GM19397 (cell line): ENCODE data around the gene ITPK1.

Experiments used
- ATAC-seq: cut with Tn5 transposase; IDR thresholded peaks from one replicate; pipeline ENCODE4 v1.9.1; 2021; ENCODE audit warnings: mild to moderate bottlenecking, moderate library complexity; ENCODE audit not compliant: unreplicated experiment

The ITPK1 gene

DNA sequence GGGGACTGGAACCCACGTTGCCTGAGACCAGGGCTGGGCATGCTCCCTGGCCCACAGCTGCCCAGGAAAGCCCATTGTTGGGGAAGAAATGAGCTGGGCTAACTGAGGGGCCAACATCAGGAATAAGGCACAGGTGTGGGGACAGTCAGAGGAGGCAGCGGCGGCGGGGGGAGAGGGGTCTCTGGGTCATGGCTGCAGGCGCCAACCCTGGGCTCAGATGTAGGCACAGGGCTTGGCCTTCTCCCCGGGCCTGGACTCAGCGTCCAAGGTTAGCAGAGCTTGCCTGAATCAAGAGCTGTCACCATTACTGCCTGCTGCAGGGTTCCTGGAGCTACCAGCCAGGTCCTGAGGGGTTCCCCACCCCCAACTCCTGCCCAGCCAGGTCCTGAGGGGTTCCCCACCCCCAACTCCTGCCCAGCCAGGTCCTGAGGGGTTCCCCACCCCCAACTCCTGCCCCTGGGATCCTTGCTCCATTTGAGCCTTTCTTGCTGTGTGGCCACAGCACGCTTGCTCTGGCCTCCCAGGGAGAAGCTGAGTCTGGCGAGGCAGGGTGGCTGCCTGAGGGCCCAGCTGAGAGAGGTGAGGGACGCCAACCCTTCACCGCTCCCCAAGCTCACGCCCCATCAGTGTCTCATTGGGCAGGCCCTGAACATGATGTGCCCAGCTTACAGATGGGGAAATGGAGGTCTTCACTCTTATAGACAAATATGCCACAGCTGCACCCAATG is 186.6 kb downstream of the ITPK1 start:
- no peak for ATAC-seq

DNA sequence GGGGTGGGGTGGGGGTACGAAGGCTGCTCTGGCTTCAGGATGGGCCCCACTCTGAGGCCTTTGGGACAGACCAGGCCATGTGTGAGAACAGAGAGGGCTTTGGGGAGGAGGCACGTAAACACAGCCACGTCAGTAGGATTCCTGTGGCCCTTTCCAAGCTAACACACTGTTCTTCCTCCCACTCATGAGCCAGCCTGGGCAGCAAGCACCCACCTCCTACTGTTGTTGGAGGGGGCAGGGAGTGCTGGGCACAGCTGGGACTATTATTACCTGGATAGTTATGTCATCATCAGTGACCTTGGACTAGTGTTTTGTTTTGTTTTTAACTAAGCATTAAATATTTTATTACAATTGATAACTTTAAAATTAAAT is 187.5 kb downstream of the ITPK1 start:
- ATAC-seq: no peak

DNA sequence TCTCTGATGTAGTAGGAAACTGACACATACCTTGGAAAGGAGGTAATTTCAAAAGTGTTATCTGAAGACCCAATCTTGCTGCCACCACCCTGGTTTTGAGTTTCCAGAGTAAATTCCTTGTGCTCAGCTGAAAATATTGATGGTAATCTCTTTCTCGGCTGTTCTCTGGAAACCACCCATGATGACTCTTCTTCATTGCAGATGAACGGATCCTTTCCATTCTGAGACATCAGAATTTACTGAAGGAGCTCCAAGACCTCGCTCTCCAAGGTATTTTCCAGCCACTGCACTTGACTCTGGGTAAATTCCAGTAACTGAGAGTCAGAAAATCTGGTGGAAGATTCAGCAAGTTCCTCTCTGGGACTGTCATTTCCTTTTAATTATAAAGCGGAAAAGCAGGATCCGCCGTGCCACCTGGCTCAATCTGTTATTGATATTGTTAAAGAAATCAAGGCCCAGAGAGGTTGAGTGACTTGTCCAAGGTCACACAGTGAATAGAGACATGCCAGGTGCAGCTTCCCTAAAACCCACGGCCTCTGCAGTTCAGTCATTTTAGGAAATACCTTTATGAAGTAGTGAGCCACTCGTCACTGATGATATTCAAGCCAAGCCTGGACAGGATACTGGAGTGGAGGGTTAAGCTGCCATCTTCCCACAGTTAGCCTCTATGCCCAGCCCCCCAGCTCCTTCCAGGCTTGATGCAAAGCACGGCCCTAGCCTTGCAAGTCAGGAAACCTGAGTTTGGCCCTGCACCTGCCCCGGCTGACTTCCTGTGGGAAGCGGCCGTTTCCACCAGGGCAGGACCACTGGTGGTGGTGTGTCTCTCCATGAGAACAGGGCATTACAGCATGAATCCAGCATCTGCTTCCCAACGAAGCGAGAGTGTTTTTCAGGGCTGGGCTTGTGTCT is 188.1 kb downstream of the ITPK1 start:
- no peak for ATAC-seq

DNA sequence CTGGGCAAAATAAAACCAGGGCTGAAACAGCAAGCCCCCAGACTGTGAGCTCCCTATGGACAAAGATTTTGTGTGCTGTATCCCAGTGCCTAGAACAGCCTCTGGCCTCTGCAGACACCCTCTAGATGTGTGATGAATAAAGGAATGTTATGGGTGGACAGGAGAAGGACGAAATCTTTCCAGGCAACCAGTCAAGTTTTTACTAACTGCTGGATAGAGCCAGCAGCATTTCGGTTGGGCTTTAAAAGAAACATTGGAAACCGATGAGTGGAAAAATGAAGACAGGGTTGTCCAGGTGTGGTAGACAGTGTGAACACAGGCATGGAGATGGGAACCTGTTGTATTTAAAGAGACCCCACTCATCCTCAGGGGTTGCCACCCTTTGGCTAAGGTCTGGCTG is 188.8 kb downstream of the ITPK1 start:
- ATAC-seq: no peak

GRCh38 chr14:92926180-92926845 is 189.4 kb downstream of the ITPK1 start:
- no peak for ATAC-seq

DNA sequence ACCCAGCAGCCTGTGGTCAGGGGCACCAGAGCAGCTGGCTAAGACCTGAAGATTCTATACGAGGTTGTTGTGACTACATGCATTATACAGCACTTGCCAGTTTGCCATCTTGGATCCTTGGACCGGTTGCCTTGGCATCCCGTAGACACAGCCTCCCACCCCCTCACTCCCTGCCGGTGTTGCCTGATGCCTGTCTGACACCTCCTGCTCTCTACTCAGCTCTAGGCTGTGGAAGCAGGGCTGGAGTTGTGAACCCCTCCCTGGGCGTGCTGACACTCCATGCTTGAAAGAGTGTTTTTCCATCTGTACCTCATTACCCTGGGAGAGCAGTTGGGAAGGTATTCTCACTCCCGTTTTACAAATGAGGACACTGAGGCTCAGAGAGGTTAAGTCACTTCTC is 190.3 kb downstream of the ITPK1 start:
- no peak for ATAC-seq

- ATAC-seq: no peak
Measured at GRCh38 chr14:92924247-92924646, 191.5 kb downstream of the ITPK1 start.

DNA sequence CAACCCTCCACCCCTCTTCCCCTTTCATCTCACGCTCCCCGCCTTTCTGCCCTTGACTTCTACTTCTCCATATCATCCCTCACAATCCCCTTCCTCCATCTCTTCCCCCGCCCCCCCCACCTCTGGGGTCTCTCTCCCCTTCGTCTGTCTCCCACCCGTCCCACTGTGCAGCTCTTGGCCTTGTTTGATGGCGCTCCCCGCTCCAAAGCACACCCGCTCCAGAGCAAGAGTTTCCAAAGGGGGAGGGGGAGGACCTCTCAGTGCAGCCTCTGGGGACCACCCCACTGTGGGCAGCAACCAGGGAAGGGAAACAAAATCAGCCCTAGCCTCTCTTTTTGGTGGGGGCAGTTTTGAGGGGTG is 192.0 kb downstream of the ITPK1 start:
- ATAC-seq: no peak

- no peak for ATAC-seq
Measured at GRCh38 chr14:92922883-92923743, 192.6 kb downstream of the ITPK1 start, which contains the start of gene CHGA. Gene CHGA (plus strand): TSS chr14:92923150. CDS start chr14:92923360, 210 bp downstream.

GRCh38 chr14:92922155-92922735 is 193.5 kb downstream of the ITPK1 start:
- ATAC-seq: no peak

DNA sequence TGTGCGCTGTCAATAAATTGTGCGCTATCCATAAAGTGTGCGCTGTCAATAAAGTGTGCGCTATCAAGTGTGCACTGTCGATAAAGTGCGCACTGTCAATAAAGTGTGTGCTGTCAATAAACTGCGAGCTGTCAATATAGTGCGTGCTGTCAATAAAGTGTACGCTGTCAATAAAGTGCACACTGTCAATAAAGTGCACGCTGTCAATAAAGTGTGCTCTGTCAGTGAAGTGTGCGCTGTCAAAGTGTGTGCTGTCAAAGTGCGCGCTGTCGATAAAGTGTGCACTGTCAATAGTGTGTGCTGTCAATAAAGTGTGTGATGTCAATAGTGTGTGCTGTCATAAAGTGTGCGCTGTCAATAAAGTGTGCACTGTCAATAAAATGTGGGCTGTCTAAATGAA is 195.7 kb downstream of the ITPK1 start:
- ATAC-seq: no peak

GRCh38 chr14:92917956-92918355 is 197.8 kb downstream of the ITPK1 start:
- ATAC-seq: no peak

DNA sequence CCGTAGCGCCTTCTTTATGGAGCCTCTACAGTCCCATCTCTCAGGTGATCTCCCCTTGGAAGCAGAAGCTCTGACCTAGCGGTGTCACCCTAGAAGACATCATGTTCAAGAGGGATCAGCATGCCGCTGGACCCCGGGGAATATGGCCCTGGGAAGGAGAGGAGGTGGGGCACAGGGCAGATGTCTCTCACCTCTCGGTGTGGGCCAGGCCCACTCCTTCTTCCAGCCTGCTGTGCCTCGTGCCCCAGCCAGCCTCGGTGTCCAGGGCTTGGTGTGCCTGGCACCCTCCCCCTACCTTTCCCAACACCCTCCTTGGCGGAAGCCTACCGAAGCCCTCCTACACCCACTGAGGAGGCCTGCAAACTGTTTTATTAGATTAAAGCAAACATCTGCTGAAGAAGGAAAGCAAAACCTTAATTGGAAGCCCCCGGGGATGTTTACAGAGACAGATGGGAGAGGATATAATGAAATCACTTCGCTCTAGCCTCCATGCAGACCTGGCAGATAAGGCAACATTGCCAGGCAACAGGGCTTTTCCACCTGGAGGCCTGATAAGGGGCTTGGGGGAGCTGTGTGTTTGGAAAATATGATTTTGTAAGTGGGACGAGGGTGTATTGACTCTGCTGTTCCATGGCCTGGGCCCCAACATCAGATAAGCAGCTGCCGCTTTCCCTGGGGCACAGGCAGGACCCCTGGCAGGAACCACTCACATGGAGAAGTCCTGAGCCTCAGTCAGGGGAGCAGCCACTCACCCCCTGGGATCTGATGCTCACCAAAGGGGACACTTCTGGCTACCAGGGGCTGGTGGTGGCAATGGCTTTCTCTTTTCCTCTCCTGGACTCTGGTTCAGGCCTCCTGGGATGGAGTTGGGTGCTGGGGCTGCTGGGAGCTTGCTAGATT is 198.4 kb downstream of the ITPK1 start:
- ATAC-seq: no peak

DNA sequence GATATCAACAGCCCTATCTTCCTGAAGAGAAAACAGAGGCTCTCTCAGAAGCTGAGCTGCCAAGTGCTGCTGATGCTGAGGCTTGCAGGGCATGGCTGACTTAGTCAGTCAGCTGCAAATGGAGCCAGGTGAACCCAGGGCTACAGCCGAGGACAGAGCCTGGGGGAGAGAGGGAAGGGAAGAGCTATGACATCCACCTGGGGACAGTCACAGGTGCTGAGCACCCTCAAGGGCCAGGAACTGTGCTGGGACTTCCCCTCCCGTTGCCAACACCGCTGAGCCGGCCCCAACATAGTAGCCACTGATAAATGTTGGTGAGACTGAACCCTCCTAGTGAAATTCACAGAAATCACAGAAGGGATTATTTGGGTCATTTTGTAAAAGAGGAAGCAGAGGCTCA is 199.5 kb downstream of the ITPK1 start:
- no peak for ATAC-seq

GRCh38 chr14:92914087-92914656 is 201.6 kb downstream of the ITPK1 start:
- no peak for ATAC-seq

GRCh38 chr14:92907316-92907911 is 208.3 kb downstream of the ITPK1 start:
- ATAC-seq: no peak

- ATAC-seq: no peak
Measured at GRCh38 chr14:92906823-92907222, 208.9 kb downstream of the ITPK1 start.

DNA sequence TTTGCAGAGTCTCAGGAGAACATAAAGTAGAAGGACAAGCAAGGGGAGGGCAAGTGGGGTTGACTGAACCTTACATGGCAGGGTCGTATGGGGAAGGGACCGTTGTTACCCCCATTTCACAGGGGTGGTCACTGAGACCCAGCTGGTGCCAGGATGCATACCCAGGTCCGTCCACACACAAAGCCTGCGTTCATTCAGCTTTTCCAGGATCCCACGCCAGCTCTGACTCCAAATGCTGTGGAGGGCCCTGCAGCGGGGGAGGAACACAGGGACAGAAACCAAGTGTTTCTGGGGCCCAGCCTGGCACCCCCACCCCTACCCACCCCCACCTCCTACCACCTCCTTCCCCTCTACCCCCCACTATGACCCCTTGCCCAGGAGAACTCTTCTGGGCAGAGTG is 209.3 kb downstream of the ITPK1 start:
- no peak for ATAC-seq

GRCh38 chr14:92905667-92906066 is 210.1 kb downstream of the ITPK1 start:
- ATAC-seq: no peak
